ENCODE data around the gene RASGRP4.

GRCh38 chr19:38463365-38463764 lies 37.3 kb upstream of the RASGRP4 start:
- TF ChIP-seq GATA3 (IDR thresholded peaks at IDR 0.05; ENCODE audit: low read depth, low read length) (no peak), GATA2 (IDR thresholded peaks at IDR 0.05; ENCODE audit: low read depth, low read length) (no peak)
